H9 (cell line): Measurements from ENCODE around the gene NIPSNAP2. TPM values are rescaled to one million over a fixed set of nuclear protein-coding genes. Genes with fewer than 3 reads are reported as not detected.

Experiments
- DNase-seq: peaks from one replicate; pipeline ENCODE4 v3.0.0-alpha.2; 2017
- H2AFZ ChIP-seq: one replicate; pipeline ENCODE4 v1.6.1; 2013; ENCODE audit warnings: mild to moderate bottlenecking, low read length, control low read depth, moderate library complexity
- H2AK5ac ChIP-seq: 2 replicates; pipeline ENCODE4 v1.6.1; 2013; ENCODE audit warnings: low read length, control low read depth, mixed read lengths; ENCODE audit not compliant: insufficient read length
- H2BK120ac ChIP-seq: one replicate; pipeline ENCODE4 v1.6.1; 2013; ENCODE audit warnings: low read depth, mild to moderate bottlenecking, low read length, control low read depth, inconsistent platforms; ENCODE audit not compliant: poor library complexity, severe bottlenecking
- H2BK12ac ChIP-seq: 2 replicates; pipeline ENCODE4 v1.6.1; 2013; ENCODE audit warnings: low read length, control low read depth, mixed read lengths, low read depth; ENCODE audit not compliant: insufficient read length
- H2BK15ac ChIP-seq: 2 replicates; pipeline ENCODE4 v1.6.1; 2013; ENCODE audit warnings: low read depth, low read length, control low read depth
- H2BK20ac ChIP-seq: one replicate; pipeline ENCODE4 v1.6.1; 2013; ENCODE audit warnings: low read depth, mild to moderate bottlenecking, low read length, control low read depth, inconsistent platforms; ENCODE audit not compliant: poor library complexity, severe bottlenecking
- H2BK5ac ChIP-seq: 2 replicates; pipeline ENCODE4 v1.6.1; 2013; ENCODE audit warnings: low read length, control low read depth, mixed read lengths; ENCODE audit not compliant: insufficient read length
- H3K14ac ChIP-seq: 2 replicates; pipeline ENCODE4 v1.6.1; 2013; ENCODE audit warnings: low read length, control low read depth; ENCODE audit not compliant: insufficient read depth
- H3K18ac ChIP-seq: 2 replicates; pipeline ENCODE4 v1.6.1; 2013; ENCODE audit warnings: low read depth, mild to moderate bottlenecking, mixed read lengths, low read length, control low read depth; ENCODE audit not compliant: insufficient read length
- H3K23ac ChIP-seq: 2 replicates; pipeline ENCODE4 v1.6.1; 2013; ENCODE audit warnings: low read length, control low read depth, mixed read lengths, low read depth; ENCODE audit not compliant: insufficient read length
- H3K23me2 ChIP-seq: 2 replicates; pipeline ENCODE4 v1.6.1; 2013; ENCODE audit warnings: low read depth, mild to moderate bottlenecking, mixed read lengths, low read length, control low read depth; ENCODE audit not compliant: insufficient read length, poor library complexity, severe bottlenecking
- H3K27ac ChIP-seq: 2 replicates; pipeline ENCODE4 v1.5.1; 2013; ENCODE audit warnings: low read length, control low read depth, mixed read lengths, low read depth; ENCODE audit not compliant: insufficient read length
- H3K27me3 ChIP-seq: 2 replicates; pipeline ENCODE4 v1.6.1; 2013; ENCODE audit warnings: low read length, control low read depth, inconsistent platforms; ENCODE audit not compliant: insufficient read depth
- H3K4ac ChIP-seq: 2 replicates; pipeline ENCODE4 v1.6.1; 2013; ENCODE audit warnings: low read depth, mild to moderate bottlenecking, control low read depth, inconsistent platforms, low read length, moderate library complexity
- H3K4me1 ChIP-seq: 2 replicates; pipeline ENCODE4 v1.6.1; 2013; ENCODE audit warnings: low read length, control low read depth, inconsistent platforms; ENCODE audit not compliant: insufficient read depth
- H3K4me2 ChIP-seq: 2 replicates; pipeline ENCODE4 v1.6.1; 2013; ENCODE audit warnings: low read length, control low read depth, mixed read lengths; ENCODE audit not compliant: insufficient read length, insufficient read depth
- H3K56ac ChIP-seq: 2 replicates; pipeline ENCODE4 v1.6.1; 2013; ENCODE audit warnings: low read depth, mild to moderate bottlenecking, mixed read lengths, low read length, control low read depth; ENCODE audit not compliant: insufficient read length
- H3K79me1 ChIP-seq: 2 replicates; pipeline ENCODE4 v1.6.1; 2013; ENCODE audit warnings: low read depth, mild to moderate bottlenecking, moderate library complexity, low read length, control low read depth, inconsistent platforms; ENCODE audit not compliant: insufficient read depth, poor library complexity, severe bottlenecking
- H3K79me2 ChIP-seq: 2 replicates; pipeline ENCODE4 v1.6.1; 2013; ENCODE audit warnings: low read length, control low read depth, inconsistent platforms; ENCODE audit not compliant: insufficient read depth
- H3K9ac ChIP-seq: 2 replicates; pipeline ENCODE4 v1.6.1; 2013; ENCODE audit warnings: low read length, control low read depth, mixed read lengths; ENCODE audit not compliant: insufficient read length; ENCODE audit errors: extremely low read depth
- H3K9me3 ChIP-seq: one replicate; pipeline ENCODE4 v1.6.1; 2013; ENCODE audit warnings: low read depth, low read length, inconsistent platforms; ENCODE audit not compliant: control insufficient read depth
- H3T11ph ChIP-seq: one replicate; pipeline ENCODE4 v1.6.1; 2013; ENCODE audit warnings: mild to moderate bottlenecking, low read length, control low read depth, inconsistent platforms
- H4K20me1 ChIP-seq: one replicate; pipeline ENCODE4 v1.6.1; 2013; ENCODE audit not compliant: control insufficient read depth, insufficient read length, insufficient read depth
- H4K5ac ChIP-seq: 2 replicates; pipeline ENCODE4 v1.6.1; 2013; ENCODE audit warnings: low read depth, mild to moderate bottlenecking, mixed read lengths, low read length, control low read depth; ENCODE audit not compliant: insufficient read length
- H4K8ac ChIP-seq: replicated peaks from 2 replicates; pipeline ENCODE4 v1.6.1; 2013; ENCODE audit warnings: low read length, control low read depth, mixed read lengths, low read depth; ENCODE audit not compliant: insufficient read length
- H4K91ac ChIP-seq: 2 replicates; pipeline ENCODE4 v1.6.1; 2013; ENCODE audit warnings: low read depth, mild to moderate bottlenecking, moderate library complexity, mixed read lengths, low read length, control low read depth; ENCODE audit not compliant: insufficient read length
- H3K27ac Mint-ChIP-seq, 3 experiments: 2 replicates in 2 of 3; 3 replicates in 1 of 3; pipeline ENCODE4 v1.8.0; 2020 to 2021; ENCODE audit warnings: mixed read lengths in 3 of 3, mild to moderate bottlenecking in 1 of 3, moderate library complexity in 1 of 3
- H3K27me3 Mint-ChIP-seq: 2 replicates; pipeline ENCODE4 v1.8.0; 2021; ENCODE audit warnings: low read depth, mild to moderate bottlenecking, moderate library complexity, mixed read lengths
- H3K36me3 Mint-ChIP-seq, 3 experiments: 2 replicates in 2 of 3; 3 replicates in 1 of 3; pipeline ENCODE4 v1.8.0; 2020 to 2021; ENCODE audit warnings: low read depth in 3 of 3, mixed read lengths in 3 of 3; ENCODE audit not compliant: insufficient read depth in 1 of 3
- H3K4me1 Mint-ChIP-seq, 2 experiments: 2 replicates each; pipeline ENCODE4 v1.8.0; 2020; ENCODE audit warnings: mixed read lengths in 2 of 2
- H3K4me3 Mint-ChIP-seq, 2 experiments: 2 replicates in 1 of 2; 3 replicates in 1 of 2; pipeline ENCODE4 v1.8.0; 2020 to 2021; ENCODE audit warnings: mild to moderate bottlenecking in 2 of 2, mixed read lengths in 2 of 2, moderate library complexity in 1 of 2
- H3K9me3 Mint-ChIP-seq, 2 experiments: 2 replicates in 1 of 2; 3 replicates in 1 of 2; pipeline ENCODE4 v1.8.0; 2020; ENCODE audit warnings: mild to moderate bottlenecking in 2 of 2, mixed read lengths in 2 of 2, moderate library complexity in 1 of 2
- CTCF ChIP-seq: fragments of 200-600 bp; sonication (generic); conservative IDR thresholded peaks from 3 replicates; pipeline ENCODE4 v1.8.0; 2021; ENCODE audit warnings: antibody characterized with exemption, mild to moderate bottlenecking
- WGBS: extraction: QIAGEN DNeasy Blood & Tissue Kit; methylation state at CpG from one replicate; pipeline ENCODE4 v1.1.7; 2013; ENCODE audit warnings: missing lambda C conversion rate, low lambda C conversion rate, mixed read lengths; ENCODE audit not compliant: insufficient read length; ENCODE audit errors: extremely low coverage; 5-methylcytosine and 5-hydroxymethylcytosine counted together
- total RNA-seq: library from RNA; stranded (reverse); gene quantifications from 2 replicates; pipeline ENCODE4 v1.2.1, GENCODE V29; 2021

NIPSNAP2 gene
- total RNA-seq, 1 experiment from 2014 or later: 40.7 TPM

- no peak overlapping the region for H2BK20ac ChIP-seq
- no CpG with 5 or more reads among the region's 8 CpGs for WGBS
- H3K9ac ChIP-seq: no peak overlapping the region
- no peak overlapping the region for H4K91ac ChIP-seq
- no peak overlapping the region for H3K27ac ChIP-seq
- H2AK5ac ChIP-seq: no peak overlapping the region
- H4K5ac ChIP-seq: no peak overlapping the region
- no peak overlapping the region for H2BK12ac ChIP-seq
- H2BK120ac ChIP-seq: no peak overlapping the region
- H3K18ac ChIP-seq: no peak overlapping the region
- peaks cover 10 to 13% of the 10 kb centered on the region in 2 experiments for H3K4me1 Mint-ChIP-seq
- no peaks in the 10 kb centered on the region for H3K27me3 ChIP-seq
- peaks cover 4 to 26% (median 18%) of the 10 kb centered on the region in 3 experiments; a peak in 6 of 7 replicates for H3K36me3 Mint-ChIP-seq
- H3K4me3 Mint-ChIP-seq: no peak overlapping the region
- peaks cover 2% of the 10 kb centered on the region for H3K79me1 ChIP-seq
- H3K56ac ChIP-seq: no peak overlapping the region
- no peaks in the 10 kb centered on the region; the same call in 1 of the 2 replicates for H3K79me2 ChIP-seq
- no peaks in the 10 kb centered on the region for H3K9me3 Mint-ChIP-seq
- H2AFZ ChIP-seq: no peak overlapping the region
- H3T11ph ChIP-seq: no peak overlapping the region
- no peak for DNase-seq
- H3K14ac ChIP-seq: no peak overlapping the region
- no peaks in the 10 kb centered on the region for H3K4me1 ChIP-seq
- H3K23ac ChIP-seq: no peak overlapping the region
- no peak overlapping the region for H2BK5ac ChIP-seq
- H3K27ac Mint-ChIP-seq: peak overlapping the region in 2 of 3 experiments; percentile 47 to 60; a peak in 1 of 7 replicates
- H4K20me1 ChIP-seq: no peaks in the 10 kb centered on the region
- H2BK15ac ChIP-seq: no peak overlapping the region
- H4K8ac ChIP-seq: no peak overlapping the region
- H3K27me3 Mint-ChIP-seq: no peaks in the 10 kb centered on the region
- no peaks in the 10 kb centered on the region for H3K9me3 ChIP-seq
- TF ChIP-seq CTCF: no peak
- H3K4ac ChIP-seq: no peak overlapping the region
- no peaks in the 10 kb centered on the region for H3K23me2 ChIP-seq
- H3K4me2 ChIP-seq: no peak overlapping the region
Observed at GRCh38 chr7:55970978-55971377, 6.6 kb downstream of the NIPSNAP2 start.
